GM12891 (cell line): ENCODE data around the gene FNDC5.

Source experiments
- PAX5 ChIP-seq: IDR thresholded peaks from 2 replicates; pipeline ENCODE4 v1.6.1; 2011; ENCODE audit warnings: low read length, moderate library complexity, mild to moderate bottlenecking; ENCODE audit not compliant: insufficient read depth, severe bottlenecking
- POLR2A ChIP-seq: IDR thresholded peaks from 2 replicates; pipeline ENCODE4 v1.6.1; 2011; ENCODE audit warnings: low read depth, low read length, control low read depth
- POLR2AphosphoS5 ChIP-seq: IDR thresholded peaks from 2 replicates; pipeline ENCODE4 v1.6.1; 2011; ENCODE audit warnings: low read depth, low read length, control low read depth
- POU2F2 ChIP-seq: IDR thresholded peaks from 2 replicates; pipeline ENCODE4 v1.6.1; 2011; ENCODE audit warnings: low read depth, mild to moderate bottlenecking, control low read depth, low read length, moderate library complexity
- SPI1 ChIP-seq: IDR thresholded peaks from 2 replicates; pipeline ENCODE4 v1.6.1; 2011; ENCODE audit warnings: low read depth, low read length, control low read depth
- TAF1 ChIP-seq: IDR thresholded peaks from 2 replicates; pipeline ENCODE4 v1.6.1; 2011; ENCODE audit warnings: low read depth, low read length, control low read depth

- TF ChIP-seq POLR2AphosphoS5 (no peak), POLR2A (no peak), TAF1 (no peak), SPI1 (no peak), POU2F2 (no peak), PAX5 (no peak)
These were observed 29.0 kb upstream of the FNDC5 start for GRCh38 chr1:32899586-32900296.
